PC-9 (cell line): ENCODE measurements around the gene RRN3.
"Not testable (repeated sequence)": the region's sequence is repeated elsewhere in the genome, so short reads cannot be mapped to it uniquely, and the experiment has no call there.

Source experiments
- CTCF ChIP-seq: fragments of 200-600 bp; sonication (generic); conservative IDR thresholded peaks from 2 replicates; pipeline ENCODE4 v1.6.1; 2017; ENCODE audit warnings: mixed run types, antibody characterized with exemption, mild to moderate bottlenecking, moderate library complexity
- EZH2 ChIP-seq: fragments of 200-600 bp; sonication (generic); IDR thresholded peaks from 2 replicates; pipeline ENCODE4 v1.8.0; 2017; ENCODE audit warnings: antibody characterized with exemption, low read depth

GRCh38 chr16:15028345-15028715 is 65.7 kb downstream of the RRN3 start:
- not testable (repeated sequence) for TF ChIP-seq EZH2, CTCF
